Neural progenitor cell (in vitro differentiated cells): ENCODE results near the gene SNCG.

Experiments used
- EZH2 ChIP-seq: fragments of 200-600 bp; sonication (generic); IDR thresholded peaks from 2 replicates; pipeline ENCODE4 v1.6.1; 2017; ENCODE audit warnings: antibody characterized with exemption, mild to moderate bottlenecking, moderate library complexity
- EZH2phosphoT487 ChIP-seq: fragments of 200-600 bp; sonication (generic); IDR thresholded peaks from 2 replicates; pipeline ENCODE4 v1.6.1; 2017; ENCODE audit warnings: antibody characterized with exemption
- TF ChIP-seq, protein P1 (sequence below): fragments of 200-600 bp; sonication (generic); IDR thresholded peaks from 2 replicates; pipeline ENCODE4 v1.5.1; 2017; ENCODE audit warnings: antibody characterized with exemption, mild to moderate bottlenecking

DNA sequence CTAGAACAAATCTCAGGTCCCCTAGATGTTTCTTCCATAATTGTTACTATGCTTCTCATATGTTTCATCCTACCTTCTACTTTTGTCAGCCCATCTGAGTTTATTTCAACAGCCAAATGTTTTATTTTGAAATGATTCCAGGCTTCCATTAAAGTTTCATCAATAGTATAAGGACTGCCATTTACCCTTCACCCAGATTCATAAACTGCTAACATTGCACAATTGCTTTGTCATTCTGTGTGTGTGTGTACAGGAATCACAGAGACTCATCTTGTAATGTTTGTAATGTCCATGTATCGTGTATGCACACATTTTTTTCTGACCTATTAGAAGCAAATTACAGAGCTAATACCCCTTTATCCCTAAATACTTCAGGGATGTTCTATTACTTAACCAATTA, 26.5 kb upstream of the SNCG start:
- no peak for TF ChIP-seq EZH2
- TF ChIP-seq, protein P1, sequence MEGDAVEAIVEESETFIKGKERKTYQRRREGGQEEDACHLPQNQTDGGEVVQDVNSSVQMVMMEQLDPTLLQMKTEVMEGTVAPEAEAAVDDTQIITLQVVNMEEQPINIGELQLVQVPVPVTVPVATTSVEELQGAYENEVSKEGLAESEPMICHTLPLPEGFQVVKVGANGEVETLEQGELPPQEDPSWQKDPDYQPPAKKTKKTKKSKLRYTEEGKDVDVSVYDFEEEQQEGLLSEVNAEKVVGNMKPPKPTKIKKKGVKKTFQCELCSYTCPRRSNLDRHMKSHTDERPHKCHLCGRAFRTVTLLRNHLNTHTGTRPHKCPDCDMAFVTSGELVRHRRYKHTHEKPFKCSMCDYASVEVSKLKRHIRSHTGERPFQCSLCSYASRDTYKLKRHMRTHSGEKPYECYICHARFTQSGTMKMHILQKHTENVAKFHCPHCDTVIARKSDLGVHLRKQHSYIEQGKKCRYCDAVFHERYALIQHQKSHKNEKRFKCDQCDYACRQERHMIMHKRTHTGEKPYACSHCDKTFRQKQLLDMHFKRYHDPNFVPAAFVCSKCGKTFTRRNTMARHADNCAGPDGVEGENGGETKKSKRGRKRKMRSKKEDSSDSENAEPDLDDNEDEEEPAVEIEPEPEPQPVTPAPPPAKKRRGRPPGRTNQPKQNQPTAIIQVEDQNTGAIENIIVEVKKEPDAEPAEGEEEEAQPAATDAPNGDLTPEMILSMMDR = no peak
- TF ChIP-seq EZH2phosphoT487 = no peak
